ENCODE measurements around the gene PLTP. TPM values are rescaled to one million over a fixed set of nuclear protein-coding genes. Genes with fewer than 3 reads are reported as not detected.

Gene PLTP
- total and polyA plus RNA-seq, 2 of the 13 experiments (the other 11 are each of a cell fraction or from before 2014, with no cell fraction given) = 16.9 to 28.6 TPM

DNA sequence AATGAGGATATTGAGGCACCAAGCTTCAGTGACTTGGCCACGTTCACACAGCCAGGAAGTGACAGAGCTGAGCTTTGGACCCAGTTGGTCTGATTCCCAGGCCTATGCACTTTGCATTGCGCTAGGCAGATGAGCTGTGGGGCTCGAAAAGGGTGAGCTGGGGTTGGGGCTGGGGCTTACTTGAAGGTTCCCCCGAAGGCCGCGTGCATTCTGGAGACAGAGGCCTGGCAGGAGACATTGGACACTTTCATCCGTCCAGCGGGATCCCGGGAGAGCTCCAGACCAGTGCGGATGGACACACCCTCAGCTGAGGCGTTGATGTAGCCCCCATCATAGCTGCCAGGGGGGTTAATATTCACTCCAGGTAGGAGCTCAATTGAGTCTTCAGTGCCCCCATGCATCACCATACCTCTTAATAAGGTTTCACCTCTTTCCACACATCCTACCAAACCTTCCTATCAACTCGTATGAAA lies 2.6 kb downstream of the PLTP start (continued):
- TF ChIP-seq TBX2 (CRISPR knock-in tag; IDR thresholded peaks at IDR 0.05; ENCODE audit: borderline replicate concordance) (no peak; the same call in 1 of the 2 replicates), ZBTB3 (CRISPR knock-in tag; IDR thresholded peaks at IDR 0.05; ENCODE audit: borderline replicate concordance, low read depth) (no peak; the same call in 1 of the 2 replicates), MYNN (CRISPR knock-in tag; IDR thresholded peaks at IDR 0.05; ENCODE audit: low read depth) (no peak; the same call in 1 of the 2 replicates), HNF1A (IDR thresholded peaks at IDR 0.05; ENCODE audit: low read depth) (no peak), HNF1A (CRISPR knock-in tag; IDR thresholded peaks at IDR 0.05; ENCODE audit: borderline replicate concordance) (no peak), ZNF24 (IDR thresholded peaks at IDR 0.05) (no peak), ZNF354B (CRISPR knock-in tag; IDR thresholded peaks at IDR 0.05) (no peak), ZBTB2 (CRISPR knock-in tag; IDR thresholded peaks at IDR 0.05; ENCODE audit: low read depth) (no peak), HOXA7 (CRISPR knock-in tag; IDR thresholded peaks at IDR 0.05) (no peak), LRRFIP1 (CRISPR knock-in tag; conservative IDR thresholded peaks at IDR 0.05) (no peak), ZNF558 (CRISPR knock-in tag; IDR thresholded peaks at IDR 0.05; ENCODE audit: borderline replicate concordance) (no peak), E2F1 (CRISPR knock-in tag; IDR thresholded peaks at IDR 0.05) (no peak), GLMP (CRISPR knock-in tag; IDR thresholded peaks at IDR 0.05; ENCODE audit: borderline replicate concordance) (no peak), PTBP1 (IDR thresholded peaks at IDR 0.05; ENCODE audit: low read depth, low read length, poor library complexity, severe bottlenecking) (no peak), ZNF547 (CRISPR knock-in tag; IDR thresholded peaks at IDR 0.05) (no peak)
- TF ChIP-seq, protein P1, sequence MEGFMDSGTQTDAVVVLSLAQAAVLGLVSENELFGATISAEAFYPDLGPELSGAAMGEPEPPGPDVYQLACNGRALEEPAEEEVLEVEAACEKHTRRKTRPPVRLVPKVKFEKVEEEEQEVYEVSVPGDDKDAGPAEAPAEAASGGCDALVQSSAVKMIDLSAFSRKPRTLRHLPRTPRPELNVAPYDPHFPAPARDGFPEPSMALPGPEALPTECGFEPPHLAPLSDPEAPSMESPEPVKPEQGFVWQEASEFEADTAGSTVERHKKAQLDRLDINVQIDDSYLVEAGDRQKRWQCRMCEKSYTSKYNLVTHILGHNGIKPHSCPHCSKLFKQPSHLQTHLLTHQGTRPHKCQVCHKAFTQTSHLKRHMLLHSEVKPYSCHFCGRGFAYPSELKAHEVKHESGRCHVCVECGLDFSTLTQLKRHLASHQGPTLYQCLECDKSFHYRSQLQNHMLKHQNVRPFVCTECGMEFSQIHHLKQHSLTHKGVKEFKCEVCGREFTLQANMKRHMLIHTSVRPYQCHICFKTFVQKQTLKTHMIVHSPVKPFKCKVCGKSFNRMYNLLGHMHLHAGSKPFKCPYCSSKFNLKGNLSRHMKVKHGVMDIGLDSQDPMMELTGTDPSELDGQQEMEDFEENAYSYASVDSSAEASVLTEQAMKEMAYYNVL (CRISPR knock-in tag; IDR thresholded peaks at IDR 0.05; ENCODE audit: borderline replicate concordance) = no peak; the same call in 1 of the 2 replicates

Measured in HepG2 (cell line).